Measurements from ENCODE around the gene NEK10.

Gene NEK10

GRCh38 chr3:27271890-27272289 is 97.3 kb downstream of the NEK10 start:
- Histone ChIP-seq H3K27me3 (ENCODE audit: control insufficient read depth, insufficient read depth, low read length) (no peaks in the 10 kb centered on the region), H3K4me3 (ENCODE audit: low read depth, low read length) (no peak overlapping the region), H3K9ac (ENCODE audit: low read depth, low read length) (no peak overlapping the region), H3K36me3 (ENCODE audit: control insufficient read depth, insufficient read depth, low read length) (no peaks in the 10 kb centered on the region), H3K4me1 (ENCODE audit: control insufficient read depth, insufficient read depth, low read length) (no peaks in the 10 kb centered on the region), H3K9me3 (ENCODE audit: control insufficient read depth, insufficient read depth, low read length) (no peaks in the 10 kb centered on the region)

GRCh38 chr3:27254896-27255295 is 114.3 kb downstream of the NEK10 start:
- Histone ChIP-seq H3K4me1 (ENCODE audit: control insufficient read depth, insufficient read depth, low read length) (no peaks in the 10 kb centered on the region), H3K4me3 (ENCODE audit: low read depth, low read length) (no peak overlapping the region), H3K9ac (ENCODE audit: low read depth, low read length) (no peak overlapping the region), H3K9me3 (ENCODE audit: control insufficient read depth, insufficient read depth, low read length) (no peaks in the 10 kb centered on the region), H3K27me3 (ENCODE audit: control insufficient read depth, insufficient read depth, low read length) (no peaks in the 10 kb centered on the region), H3K36me3 (ENCODE audit: control insufficient read depth, insufficient read depth, low read length) (no peaks in the 10 kb centered on the region)

GRCh38 chr3:27253831-27254230 is 115.4 kb downstream of the NEK10 start:
- Histone ChIP-seq H3K9ac (ENCODE audit: low read depth, low read length) (no peak overlapping the region), H3K9me3 (ENCODE audit: control insufficient read depth, insufficient read depth, low read length) (no peaks in the 10 kb centered on the region), H3K4me3 (ENCODE audit: low read depth, low read length) (no peak overlapping the region), H3K27me3 (ENCODE audit: control insufficient read depth, insufficient read depth, low read length) (no peaks in the 10 kb centered on the region), H3K36me3 (ENCODE audit: control insufficient read depth, insufficient read depth, low read length) (no peaks in the 10 kb centered on the region), H3K4me1 (ENCODE audit: control insufficient read depth, insufficient read depth, low read length) (no peaks in the 10 kb centered on the region)

- no peaks in the 10 kb centered on the region for H3K9me3 ChIP-seq (ENCODE audit: control insufficient read depth, insufficient read depth, low read length)
These were observed 115.8 kb downstream of the NEK10 start for GRCh38 chr3:27253391-27253790.

GRCh38 chr3:27252646-27253045 is 116.5 kb downstream of the NEK10 start:
- no peak overlapping the region for H3K9ac ChIP-seq (ENCODE audit: low read depth, low read length)
- no peak overlapping the region for H3K4me3 ChIP-seq (ENCODE audit: low read depth, low read length)

More at GRCh38 chr3:27253391-27253790, 115.8 kb downstream of the NEK10 start:
- Histone ChIP-seq H3K36me3 (ENCODE audit: control insufficient read depth, insufficient read depth, low read length) (no peaks in the 10 kb centered on the region), H3K4me3 (ENCODE audit: low read depth, low read length) (no peak overlapping the region), H3K27me3 (ENCODE audit: control insufficient read depth, insufficient read depth, low read length) (no peaks in the 10 kb centered on the region), H3K9ac (ENCODE audit: low read depth, low read length) (no peak overlapping the region), H3K4me1 (ENCODE audit: control insufficient read depth, insufficient read depth, low read length) (no peaks in the 10 kb centered on the region)

GRCh38 chr3:27244374-27244773 is 124.8 kb downstream of the NEK10 start:
- H3K9ac ChIP-seq (ENCODE audit: low read depth, low read length), result no peak overlapping the region
- H3K27me3 ChIP-seq (ENCODE audit: control insufficient read depth, insufficient read depth, low read length), result no peaks in the 10 kb centered on the region
- no peaks in the 10 kb centered on the region for H3K4me1 ChIP-seq (ENCODE audit: control insufficient read depth, insufficient read depth, low read length)
- no peaks in the 10 kb centered on the region for H3K9me3 ChIP-seq (ENCODE audit: control insufficient read depth, insufficient read depth, low read length)
- H3K4me3 ChIP-seq (ENCODE audit: low read depth, low read length), result no peak overlapping the region
- H3K36me3 ChIP-seq (ENCODE audit: control insufficient read depth, insufficient read depth, low read length), result no peaks in the 10 kb centered on the region

More at GRCh38 chr3:27252646-27253045, 116.5 kb downstream of the NEK10 start:
- Histone ChIP-seq H3K4me1 (ENCODE audit: control insufficient read depth, insufficient read depth, low read length) (no peaks in the 10 kb centered on the region), H3K27me3 (ENCODE audit: control insufficient read depth, insufficient read depth, low read length) (no peaks in the 10 kb centered on the region), H3K36me3 (ENCODE audit: control insufficient read depth, insufficient read depth, low read length) (no peaks in the 10 kb centered on the region), H3K9me3 (ENCODE audit: control insufficient read depth, insufficient read depth, low read length) (no peaks in the 10 kb centered on the region)

- Histone ChIP-seq H3K36me3 (ENCODE audit: control insufficient read depth, insufficient read depth, low read length) (no peaks in the 10 kb centered on the region), H3K27me3 (ENCODE audit: control insufficient read depth, insufficient read depth, low read length) (no peaks in the 10 kb centered on the region), H3K4me3 (ENCODE audit: low read depth, low read length) (no peak overlapping the region), H3K4me1 (ENCODE audit: control insufficient read depth, insufficient read depth, low read length) (no peaks in the 10 kb centered on the region), H3K9ac (ENCODE audit: low read depth, low read length) (no peak overlapping the region), H3K9me3 (ENCODE audit: control insufficient read depth, insufficient read depth, low read length) (no peaks in the 10 kb centered on the region)
These were observed 129.2 kb downstream of the NEK10 start for GRCh38 chr3:27239951-27240350.

GRCh38 chr3:27228805-27229204 is 140.4 kb downstream of the NEK10 start:
- Histone ChIP-seq H3K36me3 (ENCODE audit: control insufficient read depth, insufficient read depth, low read length) (no peaks in the 10 kb centered on the region), H3K9me3 (ENCODE audit: control insufficient read depth, insufficient read depth, low read length) (no peaks in the 10 kb centered on the region), H3K27me3 (ENCODE audit: control insufficient read depth, insufficient read depth, low read length) (no peaks in the 10 kb centered on the region), H3K4me1 (ENCODE audit: control insufficient read depth, insufficient read depth, low read length) (no peaks in the 10 kb centered on the region), H3K9ac (ENCODE audit: low read depth, low read length) (no peak overlapping the region), H3K4me3 (ENCODE audit: low read depth, low read length) (no peak overlapping the region)

- Histone ChIP-seq H3K4me1 (ENCODE audit: control insufficient read depth, insufficient read depth, low read length) (no peaks in the 10 kb centered on the region), H3K4me3 (ENCODE audit: low read depth, low read length) (no peak overlapping the region), H3K27me3 (ENCODE audit: control insufficient read depth, insufficient read depth, low read length) (no peaks in the 10 kb centered on the region), H3K9me3 (ENCODE audit: control insufficient read depth, insufficient read depth, low read length) (no peaks in the 10 kb centered on the region), H3K9ac (ENCODE audit: low read depth, low read length) (no peak overlapping the region), H3K36me3 (ENCODE audit: control insufficient read depth, insufficient read depth, low read length) (no peaks in the 10 kb centered on the region)
These were observed 145.0 kb downstream of the NEK10 start for GRCh38 chr3:27224197-27224596.

- Histone ChIP-seq H3K36me3 (ENCODE audit: control insufficient read depth, insufficient read depth, low read length) (no peaks in the 10 kb centered on the region), H3K4me1 (ENCODE audit: control insufficient read depth, insufficient read depth, low read length) (no peaks in the 10 kb centered on the region), H3K9ac (ENCODE audit: low read depth, low read length) (no peak overlapping the region), H3K9me3 (ENCODE audit: control insufficient read depth, insufficient read depth, low read length) (no peaks in the 10 kb centered on the region), H3K27me3 (ENCODE audit: control insufficient read depth, insufficient read depth, low read length) (no peaks in the 10 kb centered on the region), H3K4me3 (ENCODE audit: low read depth, low read length) (no peak overlapping the region)
These were observed 147.8 kb downstream of the NEK10 start for GRCh38 chr3:27221264-27221932.

- Histone ChIP-seq H3K27me3 (ENCODE audit: control insufficient read depth, insufficient read depth, low read length) (no peaks in the 10 kb centered on the region), H3K36me3 (ENCODE audit: control insufficient read depth, insufficient read depth, low read length) (no peaks in the 10 kb centered on the region), H3K4me1 (ENCODE audit: control insufficient read depth, insufficient read depth, low read length) (no peaks in the 10 kb centered on the region), H3K9ac (ENCODE audit: low read depth, low read length) (no peak overlapping the region), H3K4me3 (ENCODE audit: low read depth, low read length) (no peak overlapping the region), H3K9me3 (ENCODE audit: control insufficient read depth, insufficient read depth, low read length) (no peaks in the 10 kb centered on the region)
These were observed 149.0 kb downstream of the NEK10 start for GRCh38 chr3:27220166-27220565.

GRCh38 chr3:27219127-27219845 is 149.9 kb downstream of the NEK10 start:
- H3K4me1 ChIP-seq (ENCODE audit: control insufficient read depth, insufficient read depth, low read length), result no peaks in the 10 kb centered on the region
- no peaks in the 10 kb centered on the region for H3K27me3 ChIP-seq (ENCODE audit: control insufficient read depth, insufficient read depth, low read length)
- H3K36me3 ChIP-seq (ENCODE audit: control insufficient read depth, insufficient read depth, low read length), result no peaks in the 10 kb centered on the region
- no peaks in the 10 kb centered on the region for H3K9me3 ChIP-seq (ENCODE audit: control insufficient read depth, insufficient read depth, low read length)
- H3K4me3 ChIP-seq (ENCODE audit: low read depth, low read length), result no peak overlapping the region
- no peak overlapping the region for H3K9ac ChIP-seq (ENCODE audit: low read depth, low read length)
